ENCODE results near the gene RENBP. TPM values are rescaled to one million over a fixed set of nuclear protein-coding genes. Genes with fewer than 3 reads are reported as not detected.

Gene RENBP
- total RNA-seq, 1 donor from 2014 or later = 30.3 TPM

DNA sequence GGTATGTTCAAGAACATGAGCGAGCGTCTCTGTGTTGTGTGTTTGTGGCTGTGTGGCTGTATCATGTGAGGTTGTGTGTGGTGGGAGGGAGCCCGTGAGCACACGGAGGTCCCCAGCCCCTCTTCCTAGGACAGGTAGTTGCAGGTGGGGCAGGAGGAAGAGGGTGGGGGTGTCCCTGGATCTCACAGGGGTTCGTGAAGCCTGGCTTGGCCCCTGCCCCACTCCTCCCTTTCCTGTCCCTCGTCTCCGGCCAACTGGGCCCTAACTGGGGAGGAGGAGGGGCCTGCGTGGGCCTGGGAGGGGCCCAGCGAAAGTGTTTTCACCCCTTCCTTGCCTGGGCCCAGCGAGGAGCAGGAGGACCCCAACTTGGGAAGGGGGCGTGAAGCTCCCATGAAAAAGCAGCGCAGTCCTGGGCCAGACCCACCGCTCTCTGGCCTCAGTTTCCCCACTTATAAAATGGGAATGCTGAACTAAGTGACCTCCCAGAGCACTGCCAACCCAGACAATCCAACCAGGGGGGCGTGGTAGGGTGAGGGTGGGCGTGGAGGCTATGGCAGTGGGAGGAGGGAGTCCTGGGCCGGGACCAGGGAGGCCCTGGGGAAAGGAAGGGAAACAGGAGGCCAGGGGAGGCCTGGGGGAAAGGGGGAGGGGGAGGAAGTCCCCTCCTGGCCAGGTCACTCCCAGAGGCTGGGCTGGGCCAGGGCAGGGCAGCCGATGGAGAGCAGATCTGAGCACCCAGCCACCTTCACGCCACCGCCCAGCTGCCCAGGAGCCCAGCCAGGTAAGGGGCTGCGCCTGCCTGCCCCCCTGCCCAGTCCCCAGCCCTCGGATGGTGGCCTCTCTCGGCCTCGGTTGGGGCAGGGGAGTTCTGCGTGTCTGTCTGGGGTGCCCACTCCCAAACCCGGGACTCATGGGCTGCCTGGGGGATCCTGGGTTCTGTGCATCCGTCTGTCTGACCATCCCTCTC, 40.2 kb downstream of the RENBP start, which contains the start of gene AVPR2:
Gene AVPR2 (plus strand): TSS at position 683 of the 967 bp plus-strand sequence. CDS start 473 bp downstream, outside the sequence.
- intact Hi-C loops (cut with micrococcal nuclease) = no loop called here

- intact Hi-C loops (cut with micrococcal nuclease) = no loop called here
Observed at GRCh38 chrX:153903238-153903980, 41.0 kb downstream of the RENBP start.

- intact Hi-C loops (cut with micrococcal nuclease) = no loop called here
Observed at GRCh38 chrX:153902385-153902784, 42.1 kb downstream of the RENBP start.

GRCh38 chrX:153901753-153902140, 42.7 kb downstream of the RENBP start:
- intact Hi-C loops (cut with micrococcal nuclease) = loop anchor here (2.0 kb wide), 2 partner anchors 23 to 45 kb away; no protein-coding TSS in a partner anchor

DNA sequence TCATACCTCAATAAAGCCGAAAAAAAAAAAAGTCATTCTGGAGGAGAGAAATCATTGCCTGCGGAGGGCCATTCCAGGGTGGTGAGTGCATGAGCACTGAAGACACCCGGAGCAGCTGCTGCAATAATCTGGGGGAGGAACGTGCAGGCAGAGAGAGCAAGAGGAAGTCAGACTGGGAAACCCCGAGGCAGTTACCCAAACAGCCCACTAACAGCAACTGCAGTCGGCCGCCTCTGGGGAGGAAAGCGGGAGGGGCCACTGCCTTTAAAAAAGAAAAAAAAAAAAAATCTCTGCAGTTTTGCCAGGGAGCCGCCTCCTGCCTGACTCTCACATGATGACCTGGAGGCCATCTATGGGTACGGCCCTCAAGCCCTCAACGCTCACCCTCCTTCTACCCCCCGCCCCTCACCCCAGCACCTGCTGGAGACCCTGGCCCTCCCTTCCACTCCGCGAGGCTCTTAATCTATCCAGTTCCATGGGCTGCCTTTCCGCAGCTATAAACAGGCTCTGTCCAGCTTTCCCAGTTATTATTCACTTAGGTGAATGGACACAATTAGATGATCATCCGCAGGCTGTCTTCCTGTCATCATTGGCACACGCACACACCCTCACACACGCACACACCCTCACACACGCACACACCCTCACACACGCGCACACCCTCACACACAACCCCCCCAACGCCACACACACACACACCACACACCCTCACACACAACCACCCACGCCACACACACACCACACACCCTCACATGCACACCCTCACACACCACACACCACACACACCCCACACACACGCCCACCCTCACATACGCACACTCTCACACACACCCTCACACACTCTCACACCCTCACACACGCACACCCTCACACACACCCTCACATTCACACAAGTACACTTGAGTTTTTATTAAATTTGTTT, 43.4 kb downstream of the RENBP start:
- intact Hi-C loops (cut with micrococcal nuclease) = loop anchor here (2.0 kb wide), 2 partner anchors 24 to 46 kb away; no protein-coding TSS in a partner anchor

- intact Hi-C loops (cut with micrococcal nuclease) = no loop called here
Observed at GRCh38 chrX:153897899-153898298, 46.5 kb downstream of the RENBP start.

DNA sequence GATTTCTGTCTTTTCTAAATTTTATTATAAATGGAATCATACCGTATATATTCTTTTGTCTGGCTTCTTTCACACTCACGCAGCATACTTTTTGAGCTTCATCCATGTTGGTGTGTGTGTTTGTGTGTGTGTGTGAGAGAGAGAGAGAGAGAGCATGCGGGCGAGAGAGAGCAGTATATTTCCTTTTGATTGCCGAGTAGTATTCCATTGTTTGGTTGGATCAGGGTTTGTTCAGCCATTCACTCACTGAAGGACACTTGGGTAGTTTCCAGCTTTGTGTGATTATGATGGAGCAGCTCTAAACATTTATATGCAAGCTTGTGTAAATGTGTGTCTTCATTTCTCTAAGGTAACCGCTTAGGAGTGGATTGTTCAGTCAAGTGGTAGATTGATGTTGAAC, 55.3 kb downstream of the RENBP start:
- intact Hi-C loops (cut with micrococcal nuclease) = loop anchor here (5.0 kb wide), 1 partner anchor 38 kb away; the partner anchor contains the start of gene ARHGAP4

DNA sequence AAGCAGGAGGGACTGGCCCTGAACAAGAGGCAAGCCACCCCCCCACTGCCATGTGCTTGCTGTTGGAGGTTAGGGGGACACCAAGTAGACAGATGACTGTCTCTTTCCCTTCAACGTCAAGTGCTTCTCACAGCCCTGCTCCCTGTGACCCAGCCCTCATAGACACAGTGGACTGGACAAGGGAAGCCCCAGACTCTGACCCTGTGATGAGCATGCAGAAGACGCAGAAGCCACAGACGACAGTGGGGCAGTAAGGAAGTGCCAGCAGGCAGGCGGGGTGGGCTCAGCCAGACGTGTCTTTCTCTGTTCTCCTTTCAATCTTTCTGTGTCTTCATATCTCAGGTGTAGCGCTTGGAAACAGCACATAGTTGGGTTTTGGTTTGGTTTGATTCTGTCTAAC, 56.1 kb downstream of the RENBP start:
- intact Hi-C loops (cut with micrococcal nuclease) = loop anchor here (5.0 kb wide), 1 partner anchor 39 kb away; the partner anchor contains the start of gene ARHGAP4

- intact Hi-C loops (cut with micrococcal nuclease) = loop anchor here (5.0 kb wide), 1 partner anchor 40 kb away; the partner anchor contains the start of gene ARHGAP4
Observed at GRCh38 chrX:153887385-153887784, 57.1 kb downstream of the RENBP start.

GRCh38 chrX:153886915-153887314, 57.5 kb downstream of the RENBP start:
- intact Hi-C loops (cut with micrococcal nuclease) = loop anchor here (5.0 kb wide), 1 partner anchor 40 kb away; the partner anchor contains the start of gene ARHGAP4

DNA sequence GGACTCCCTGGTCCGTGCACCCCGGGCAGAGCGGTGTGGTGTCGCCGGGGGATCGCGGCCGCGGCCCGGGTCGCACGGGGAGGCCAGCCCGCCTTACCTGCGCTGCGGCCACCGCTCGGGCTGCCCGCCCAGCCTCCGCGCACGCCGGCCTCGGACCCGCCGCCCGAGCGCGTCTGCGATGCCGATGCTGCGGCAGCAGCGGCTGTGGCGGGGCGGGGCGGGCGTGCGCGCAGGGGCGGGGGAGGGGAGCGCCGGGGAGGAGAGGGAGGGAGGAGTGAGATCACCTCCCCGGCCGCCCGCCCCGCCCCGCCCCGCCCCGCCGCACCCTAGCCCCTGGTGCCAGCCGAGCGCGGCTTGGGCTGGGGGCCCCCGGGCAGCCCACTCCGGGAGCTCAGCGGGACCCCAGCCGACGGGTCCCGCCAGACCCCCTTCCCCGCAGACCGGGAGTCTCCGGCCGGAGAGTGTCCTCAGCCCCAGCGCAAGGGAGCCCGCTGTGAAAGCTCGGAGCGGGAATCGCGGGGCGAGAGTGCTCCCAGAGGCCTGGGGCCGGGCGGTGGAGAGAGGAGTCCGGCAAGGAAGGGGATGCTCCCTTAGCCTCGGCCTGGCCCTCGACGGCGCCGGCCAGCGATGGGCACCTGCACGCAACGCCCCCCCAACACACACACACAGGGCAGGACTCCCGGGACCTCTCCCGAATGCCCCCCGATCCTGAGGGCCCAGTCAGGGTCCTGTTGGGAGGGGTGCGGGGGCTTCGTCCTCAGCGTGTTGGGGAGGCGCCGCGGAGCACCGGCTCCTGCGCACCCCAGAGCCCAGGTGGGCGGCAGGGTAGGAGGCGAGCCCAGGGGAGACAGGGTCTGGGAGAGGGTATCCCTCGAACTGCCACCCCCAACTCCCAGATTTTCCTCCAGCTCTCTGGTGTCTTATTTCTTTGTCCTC, 58.2 kb downstream of the RENBP start, which contains the start of gene L1CAM:
Gene L1CAM (minus strand): TSS at position 206 of the 936 bp plus-strand sequence. CDS start 10,337 bp downstream, outside the sequence.
- intact Hi-C loops (cut with micrococcal nuclease) = loop anchor here (5.0 kb wide), 1 partner anchor 41 kb away; the partner anchor contains the start of gene ARHGAP4

Other genes with a start within 250 kb of the RENBP start
- gene BCAP31, start 220.3 kb downstream of the RENBP start, total RNA-seq = 168 and 173 TPM in 2 replicates
- 17.8 and 19.3 TPM in 2 replicates for gene ABCD1, start 219.8 kb downstream of the RENBP start, total RNA-seq
- 0.34 and 0.80 TPM in 2 replicates for gene PLXNB3, start 180.4 kb downstream of the RENBP start, total RNA-seq
- not detected in 2 replicates for gene SRPK3, start 163.6 kb downstream of the RENBP start, total RNA-seq
- gene IDH3G, start 150.3 kb downstream of the RENBP start, total RNA-seq = 72.0 and 74.2 TPM in 2 replicates
- 286 and 299 TPM in 2 replicates for gene SSR4, start 150.0 kb downstream of the RENBP start, total RNA-seq
- gene PDZD4, start 114.1 kb downstream of the RENBP start, total RNA-seq = 0.39 and 0.66 TPM in 2 replicates
- 8.0 and 9.7 TPM in 2 replicates for gene L1CAM, start 58.5 kb downstream of the RENBP start, total RNA-seq
- not detected in 2 replicates for gene AVPR2, start 40.0 kb downstream of the RENBP start, total RNA-seq
- 281 and 285 TPM in 2 replicates for gene ARHGAP4, start 18.4 kb downstream of the RENBP start, total RNA-seq
- 87.4 and 88.4 TPM in 2 replicates for gene NAA10, start 9.6 kb downstream of the RENBP start, total RNA-seq
- 107 and 111 TPM in 2 replicates for gene HCFC1, start 27.2 kb upstream of the RENBP start, total RNA-seq
- gene TMEM187, start 28.1 kb upstream of the RENBP start, total RNA-seq = 5.2 and 5.8 TPM in 2 replicates
- 131 and 144 TPM in 2 replicates for gene IRAK1, start 75.3 kb upstream of the RENBP start, total RNA-seq
- 69.8 and 71.4 TPM in 2 replicates for gene MECP2, start 153.1 kb upstream of the RENBP start, total RNA-seq
- gene OPN1LW, start 199.6 kb upstream of the RENBP start, total RNA-seq = not detected in 2 replicates
- not detected in 2 replicates for gene OPN1MW, start 238.0 kb upstream of the RENBP start, total RNA-seq